HepG2 (cell line): ENCODE results near the gene ENDOD1. TPM values are rescaled to one million over a fixed set of nuclear protein-coding genes. Genes with fewer than 3 reads are reported as not detected.

Source experiments
- ATF7 ChIP-seq, 2 experiments: fragments of 450-650 bp in 1 of 2; sonication (generic) in 1 of 2; formaldehyde crosslinking in 1 of 2; IDR thresholded peaks; 2 replicates each; pipeline versions ENCODE4 v1.4.0 to v1.6.1; 2016 to 2020; ENCODE audit warnings: antibody characterized with exemption in 1 of 2, mild to moderate bottlenecking in 1 of 2, missing genetic modification reagents in 1 of 2
- ATRX ChIP-seq: sonication (generic); formaldehyde crosslinking; IDR thresholded peaks from 2 replicates; pipeline ENCODE4 v1.4.0; 2020; ENCODE audit warnings: missing genetic modification reagents, borderline replicate concordance
- PHB2 ChIP-seq: fragments of 450-650 bp; IDR thresholded peaks from 2 replicates; pipeline ENCODE4 v1.6.1; 2018; ENCODE audit not compliant: partially characterized antibody
- WIZ ChIP-seq: sonication (generic); formaldehyde crosslinking; IDR thresholded peaks from 2 replicates; pipeline ENCODE4 v1.5.1; 2020; ENCODE audit warnings: mild to moderate bottlenecking, missing genetic modification reagents
- ZNF567 ChIP-seq: sonication (generic); formaldehyde crosslinking; IDR thresholded peaks from 2 replicates; pipeline ENCODE4 v1.8.1; 2023; ENCODE audit warnings: mild to moderate bottlenecking, missing genetic modification reagents, borderline replicate concordance
- polyA plus RNA-seq, 8 experiments: library from polyadenylated mRNA; depleted of rRNA in 3 of 8; stranded (reverse) in 7 of 8; unstranded in 1 of 8; fragments of >200 nt; fragmentation: Illumina TruSeq in 4 of 8; extraction: Trizol in 4 of 8; gene quantifications; 2 replicates each; pipeline versions ENCODE4 v1.2.1 to v1.2.3, GENCODE V29; 2011 to 2016; ENCODE audit warnings: low read depth in 4 of 8, missing spikeins in 1 of 8, mixed read lengths in 1 of 8; ENCODE audit not compliant: insufficient read depth in 1 of 8
- total RNA-seq, 5 experiments: library from RNA; depleted of rRNA; stranded (reverse); fragments of >200 nt; fragmentation: Illumina TruSeq; extraction: Trizol; gene quantifications; 2 replicates each; pipeline ENCODE4 v1.2.3, GENCODE V29; 2016; ENCODE audit warnings: low read depth in 1 of 5
- TF ChIP-seq, protein P1 (sequence below): sonication (generic); formaldehyde crosslinking; conservative IDR thresholded peaks from 2 replicates; pipeline ENCODE4 v1.8.0; 2022; ENCODE audit warnings: low read depth, missing genetic modification reagents
- TF ChIP-seq, protein P2 (sequence below): IDR thresholded peaks from 2 replicates; pipeline ENCODE4 v1.6.1; 2016; ENCODE audit warnings: missing compliant biosample characterization, missing genetic modification reagents, borderline replicate concordance
- TF ChIP-seq, protein P3 (sequence below), 2 experiments: IDR thresholded peaks; 2 replicates each; pipeline ENCODE4 v1.6.1; 2011 to 2012; ENCODE audit warnings: low read length in 2 of 2, borderline replicate concordance in 1 of 2, low read depth in 1 of 2, mild to moderate bottlenecking in 1 of 2, moderate library complexity in 1 of 2
- TF ChIP-seq, protein P4 (sequence below): sonication (generic); formaldehyde crosslinking; IDR thresholded peaks from 2 replicates; pipeline ENCODE4 v1.5.0; 2020; ENCODE audit warnings: mild to moderate bottlenecking, missing genetic modification reagents, borderline replicate concordance
- TF ChIP-seq, protein P5 (sequence below): sonication (generic); formaldehyde crosslinking; IDR thresholded peaks from 2 replicates; pipeline ENCODE4 v1.5.0; 2020; ENCODE audit warnings: missing genetic modification reagents
- TF ChIP-seq, protein P6 (sequence below): sonication (generic); formaldehyde crosslinking; IDR thresholded peaks from 2 replicates; pipeline ENCODE4 v1.4.0; 2020; ENCODE audit warnings: missing genetic modification reagents, borderline replicate concordance

Gene ENDOD1
- total and polyA plus RNA-seq, 2 of the 13 experiments (the other 11 are each of a cell fraction or from before 2014, with no cell fraction given): 2.0 to 6.8 TPM

DNA sequence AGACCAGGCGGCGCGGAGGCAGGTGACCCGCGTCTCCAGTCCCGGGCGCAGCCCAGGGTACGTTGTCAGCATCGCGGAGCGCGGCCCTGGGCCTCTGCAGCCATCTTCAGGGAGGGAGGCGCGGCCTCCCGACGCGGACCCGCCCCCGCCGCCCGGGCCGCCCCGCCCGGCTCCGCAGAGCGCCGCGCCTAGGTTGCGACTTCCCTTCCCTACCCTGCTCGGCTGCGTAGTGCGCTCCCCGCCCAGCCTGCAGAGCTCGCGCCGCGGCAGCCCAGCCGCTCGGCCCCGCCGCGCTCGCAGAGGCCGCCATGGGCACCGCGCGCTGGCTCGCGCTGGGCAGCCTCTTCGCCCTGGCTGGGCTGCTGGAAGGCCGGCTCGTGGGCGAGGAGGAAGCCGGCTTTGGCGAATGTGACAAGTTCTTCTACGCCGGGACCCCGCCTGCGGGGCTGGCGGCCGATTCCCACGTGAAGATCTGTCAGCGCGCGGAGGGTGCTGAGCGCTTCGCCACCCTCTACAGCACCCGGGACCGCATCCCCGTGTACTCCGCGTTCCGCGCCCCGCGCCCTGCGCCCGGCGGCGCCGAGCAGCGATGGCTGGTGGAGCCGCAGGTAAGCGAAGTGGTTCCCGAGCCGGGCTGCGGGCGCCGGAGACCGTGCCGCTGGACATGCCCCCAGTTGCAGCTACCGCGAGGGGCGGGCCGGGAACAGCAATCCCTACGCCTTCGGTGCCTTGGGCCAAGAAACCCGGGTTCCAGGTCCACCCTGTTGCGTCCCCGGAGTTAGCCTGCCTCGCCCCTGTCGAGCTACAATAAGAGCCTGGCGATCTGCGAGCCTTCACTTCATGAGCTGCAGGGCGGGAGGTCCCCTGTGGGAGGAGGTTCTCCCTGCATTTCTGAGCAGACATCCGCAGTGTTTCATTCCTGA is at the start of gene ENDOD1 (continued):
- TF ChIP-seq, protein P1, sequence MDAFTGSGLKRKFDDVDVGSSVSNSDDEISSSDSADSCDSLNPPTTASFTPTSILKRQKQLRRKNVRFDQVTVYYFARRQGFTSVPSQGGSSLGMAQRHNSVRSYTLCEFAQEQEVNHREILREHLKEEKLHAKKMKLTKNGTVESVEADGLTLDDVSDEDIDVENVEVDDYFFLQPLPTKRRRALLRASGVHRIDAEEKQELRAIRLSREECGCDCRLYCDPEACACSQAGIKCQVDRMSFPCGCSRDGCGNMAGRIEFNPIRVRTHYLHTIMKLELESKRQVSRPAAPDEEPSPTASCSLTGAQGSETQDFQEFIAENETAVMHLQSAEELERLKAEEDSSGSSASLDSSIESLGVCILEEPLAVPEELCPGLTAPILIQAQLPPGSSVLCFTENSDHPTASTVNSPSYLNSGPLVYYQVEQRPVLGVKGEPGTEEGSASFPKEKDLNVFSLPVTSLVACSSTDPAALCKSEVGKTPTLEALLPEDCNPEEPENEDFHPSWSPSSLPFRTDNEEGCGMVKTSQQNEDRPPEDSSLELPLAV (CRISPR knock-in tag): no peak
- no peak for TF ChIP-seq ATF7 (IDR thresholded peaks at IDR 0.05)
- no peak for TF ChIP-seq ATF7 (CRISPR knock-in tag; IDR thresholded peaks at IDR 0.05)
- TF ChIP-seq ZNF567: no peak
- TF ChIP-seq, protein P2, sequence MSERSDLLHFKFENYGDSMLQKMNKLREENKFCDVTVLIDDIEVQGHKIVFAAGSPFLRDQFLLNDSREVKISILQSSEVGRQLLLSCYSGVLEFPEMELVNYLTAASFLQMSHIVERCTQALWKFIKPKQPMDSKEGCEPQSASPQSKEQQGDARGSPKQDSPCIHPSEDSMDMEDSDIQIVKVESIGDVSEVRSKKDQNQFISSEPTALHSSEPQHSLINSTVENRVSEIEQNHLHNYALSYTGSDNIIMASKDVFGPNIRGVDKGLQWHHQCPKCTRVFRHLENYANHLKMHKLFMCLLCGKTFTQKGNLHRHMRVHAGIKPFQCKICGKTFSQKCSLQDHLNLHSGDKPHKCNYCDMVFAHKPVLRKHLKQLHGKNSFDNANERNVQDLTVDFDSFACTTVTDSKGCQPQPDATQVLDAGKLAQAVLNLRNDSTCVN (CRISPR knock-in tag): no peak
- TF ChIP-seq, protein P3, sequence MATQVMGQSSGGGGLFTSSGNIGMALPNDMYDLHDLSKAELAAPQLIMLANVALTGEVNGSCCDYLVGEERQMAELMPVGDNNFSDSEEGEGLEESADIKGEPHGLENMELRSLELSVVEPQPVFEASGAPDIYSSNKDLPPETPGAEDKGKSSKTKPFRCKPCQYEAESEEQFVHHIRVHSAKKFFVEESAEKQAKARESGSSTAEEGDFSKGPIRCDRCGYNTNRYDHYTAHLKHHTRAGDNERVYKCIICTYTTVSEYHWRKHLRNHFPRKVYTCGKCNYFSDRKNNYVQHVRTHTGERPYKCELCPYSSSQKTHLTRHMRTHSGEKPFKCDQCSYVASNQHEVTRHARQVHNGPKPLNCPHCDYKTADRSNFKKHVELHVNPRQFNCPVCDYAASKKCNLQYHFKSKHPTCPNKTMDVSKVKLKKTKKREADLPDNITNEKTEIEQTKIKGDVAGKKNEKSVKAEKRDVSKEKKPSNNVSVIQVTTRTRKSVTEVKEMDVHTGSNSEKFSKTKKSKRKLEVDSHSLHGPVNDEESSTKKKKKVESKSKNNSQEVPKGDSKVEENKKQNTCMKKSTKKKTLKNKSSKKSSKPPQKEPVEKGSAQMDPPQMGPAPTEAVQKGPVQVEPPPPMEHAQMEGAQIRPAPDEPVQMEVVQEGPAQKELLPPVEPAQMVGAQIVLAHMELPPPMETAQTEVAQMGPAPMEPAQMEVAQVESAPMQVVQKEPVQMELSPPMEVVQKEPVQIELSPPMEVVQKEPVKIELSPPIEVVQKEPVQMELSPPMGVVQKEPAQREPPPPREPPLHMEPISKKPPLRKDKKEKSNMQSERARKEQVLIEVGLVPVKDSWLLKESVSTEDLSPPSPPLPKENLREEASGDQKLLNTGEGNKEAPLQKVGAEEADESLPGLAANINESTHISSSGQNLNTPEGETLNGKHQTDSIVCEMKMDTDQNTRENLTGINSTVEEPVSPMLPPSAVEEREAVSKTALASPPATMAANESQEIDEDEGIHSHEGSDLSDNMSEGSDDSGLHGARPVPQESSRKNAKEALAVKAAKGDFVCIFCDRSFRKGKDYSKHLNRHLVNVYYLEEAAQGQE (IDR thresholded peaks at IDR 0.05; ENCODE audit: borderline replicate concordance in 1 of 2, low read depth in 1 of 2, low read length in 2 of 2): no peak
- no peak for TF ChIP-seq WIZ
- TF ChIP-seq, protein P4, sequence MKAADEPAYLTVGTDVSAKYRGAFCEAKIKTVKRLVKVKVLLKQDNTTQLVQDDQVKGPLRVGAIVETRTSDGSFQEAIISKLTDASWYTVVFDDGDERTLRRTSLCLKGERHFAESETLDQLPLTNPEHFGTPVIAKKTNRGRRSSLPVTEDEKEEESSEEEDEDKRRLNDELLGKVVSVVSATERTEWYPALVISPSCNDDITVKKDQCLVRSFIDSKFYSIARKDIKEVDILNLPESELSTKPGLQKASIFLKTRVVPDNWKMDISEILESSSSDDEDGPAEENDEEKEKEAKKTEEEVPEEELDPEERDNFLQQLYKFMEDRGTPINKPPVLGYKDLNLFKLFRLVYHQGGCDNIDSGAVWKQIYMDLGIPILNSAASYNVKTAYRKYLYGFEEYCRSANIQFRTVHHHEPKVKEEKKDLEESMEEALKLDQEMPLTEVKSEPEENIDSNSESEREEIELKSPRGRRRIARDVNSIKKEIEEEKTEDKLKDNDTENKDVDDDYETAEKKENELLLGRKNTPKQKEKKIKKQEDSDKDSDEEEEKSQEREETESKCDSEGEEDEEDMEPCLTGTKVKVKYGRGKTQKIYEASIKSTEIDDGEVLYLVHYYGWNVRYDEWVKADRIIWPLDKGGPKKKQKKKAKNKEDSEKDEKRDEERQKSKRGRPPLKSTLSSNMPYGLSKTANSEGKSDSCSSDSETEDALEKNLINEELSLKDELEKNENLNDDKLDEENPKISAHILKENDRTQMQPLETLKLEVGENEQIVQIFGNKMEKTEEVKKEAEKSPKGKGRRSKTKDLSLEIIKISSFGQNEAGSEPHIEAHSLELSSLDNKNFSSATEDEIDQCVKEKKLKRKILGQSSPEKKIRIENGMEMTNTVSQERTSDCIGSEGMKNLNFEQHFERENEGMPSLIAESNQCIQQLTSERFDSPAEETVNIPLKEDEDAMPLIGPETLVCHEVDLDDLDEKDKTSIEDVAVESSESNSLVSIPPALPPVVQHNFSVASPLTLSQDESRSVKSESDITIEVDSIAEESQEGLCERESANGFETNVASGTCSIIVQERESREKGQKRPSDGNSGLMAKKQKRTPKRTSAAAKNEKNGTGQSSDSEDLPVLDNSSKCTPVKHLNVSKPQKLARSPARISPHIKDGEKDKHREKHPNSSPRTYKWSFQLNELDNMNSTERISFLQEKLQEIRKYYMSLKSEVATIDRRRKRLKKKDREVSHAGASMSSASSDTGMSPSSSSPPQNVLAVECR (CRISPR knock-in tag): peak; percentile 69
- no peak for TF ChIP-seq PHB2
- TF ChIP-seq, protein P5, sequence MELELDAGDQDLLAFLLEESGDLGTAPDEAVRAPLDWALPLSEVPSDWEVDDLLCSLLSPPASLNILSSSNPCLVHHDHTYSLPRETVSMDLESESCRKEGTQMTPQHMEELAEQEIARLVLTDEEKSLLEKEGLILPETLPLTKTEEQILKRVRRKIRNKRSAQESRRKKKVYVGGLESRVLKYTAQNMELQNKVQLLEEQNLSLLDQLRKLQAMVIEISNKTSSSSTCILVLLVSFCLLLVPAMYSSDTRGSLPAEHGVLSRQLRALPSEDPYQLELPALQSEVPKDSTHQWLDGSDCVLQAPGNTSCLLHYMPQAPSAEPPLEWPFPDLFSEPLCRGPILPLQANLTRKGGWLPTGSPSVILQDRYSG (CRISPR knock-in tag): 0 out of 2 replicates have a peak, but pooled peaks have one; percentile 66
- TF ChIP-seq ATRX (CRISPR knock-in tag): no peak
- TF ChIP-seq, protein P6, sequence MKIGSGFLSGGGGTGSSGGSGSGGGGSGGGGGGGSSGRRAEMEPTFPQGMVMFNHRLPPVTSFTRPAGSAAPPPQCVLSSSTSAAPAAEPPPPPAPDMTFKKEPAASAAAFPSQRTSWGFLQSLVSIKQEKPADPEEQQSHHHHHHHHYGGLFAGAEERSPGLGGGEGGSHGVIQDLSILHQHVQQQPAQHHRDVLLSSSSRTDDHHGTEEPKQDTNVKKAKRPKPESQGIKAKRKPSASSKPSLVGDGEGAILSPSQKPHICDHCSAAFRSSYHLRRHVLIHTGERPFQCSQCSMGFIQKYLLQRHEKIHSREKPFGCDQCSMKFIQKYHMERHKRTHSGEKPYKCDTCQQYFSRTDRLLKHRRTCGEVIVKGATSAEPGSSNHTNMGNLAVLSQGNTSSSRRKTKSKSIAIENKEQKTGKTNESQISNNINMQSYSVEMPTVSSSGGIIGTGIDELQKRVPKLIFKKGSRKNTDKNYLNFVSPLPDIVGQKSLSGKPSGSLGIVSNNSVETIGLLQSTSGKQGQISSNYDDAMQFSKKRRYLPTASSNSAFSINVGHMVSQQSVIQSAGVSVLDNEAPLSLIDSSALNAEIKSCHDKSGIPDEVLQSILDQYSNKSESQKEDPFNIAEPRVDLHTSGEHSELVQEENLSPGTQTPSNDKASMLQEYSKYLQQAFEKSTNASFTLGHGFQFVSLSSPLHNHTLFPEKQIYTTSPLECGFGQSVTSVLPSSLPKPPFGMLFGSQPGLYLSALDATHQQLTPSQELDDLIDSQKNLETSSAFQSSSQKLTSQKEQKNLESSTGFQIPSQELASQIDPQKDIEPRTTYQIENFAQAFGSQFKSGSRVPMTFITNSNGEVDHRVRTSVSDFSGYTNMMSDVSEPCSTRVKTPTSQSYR (CRISPR knock-in tag): no peak
